Measurements from ENCODE around the gene SYPL1.

DNA sequence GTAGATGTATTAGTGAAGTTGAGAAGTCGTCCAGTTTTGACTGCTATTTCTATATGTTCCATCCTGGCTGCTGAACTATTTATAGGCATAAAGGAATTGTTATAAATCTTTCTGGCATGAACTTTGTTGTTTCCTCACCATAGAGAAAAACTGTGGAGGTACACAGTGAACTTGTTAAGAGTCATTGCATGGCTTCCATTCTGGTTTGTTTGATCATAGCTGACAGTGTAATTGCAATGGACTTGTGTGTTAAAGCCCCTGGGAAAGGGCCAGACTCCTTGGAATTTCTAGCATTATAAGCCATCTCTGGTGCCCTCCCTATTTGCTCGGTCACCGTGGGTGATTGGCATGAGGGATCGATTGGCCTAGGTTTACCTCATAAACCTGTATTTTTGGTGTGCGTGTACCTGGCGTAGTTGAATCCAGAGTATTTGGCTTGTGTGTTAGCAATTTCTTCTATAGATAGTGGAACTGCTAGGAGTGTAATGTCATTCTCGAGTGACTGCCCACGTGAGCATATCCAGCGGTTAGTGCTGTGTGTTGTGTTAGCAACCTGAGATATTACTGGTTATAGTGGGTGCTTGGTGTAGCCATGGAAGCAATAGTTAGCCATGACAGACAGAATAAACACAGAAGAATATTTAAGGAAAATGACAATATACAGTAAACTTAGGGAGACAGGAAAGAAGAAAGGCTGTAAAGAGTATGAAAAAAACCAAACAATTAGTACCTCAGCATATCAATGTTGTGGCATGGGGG lies 5.9 kb upstream of the SYPL1 start:
- no peak for TF ChIP-seq EZH2 (IDR thresholded peaks at IDR 0.05; ENCODE audit: borderline replicate concordance, low read depth, low read length, severe bottlenecking)
- TF ChIP-seq, protein P1, sequence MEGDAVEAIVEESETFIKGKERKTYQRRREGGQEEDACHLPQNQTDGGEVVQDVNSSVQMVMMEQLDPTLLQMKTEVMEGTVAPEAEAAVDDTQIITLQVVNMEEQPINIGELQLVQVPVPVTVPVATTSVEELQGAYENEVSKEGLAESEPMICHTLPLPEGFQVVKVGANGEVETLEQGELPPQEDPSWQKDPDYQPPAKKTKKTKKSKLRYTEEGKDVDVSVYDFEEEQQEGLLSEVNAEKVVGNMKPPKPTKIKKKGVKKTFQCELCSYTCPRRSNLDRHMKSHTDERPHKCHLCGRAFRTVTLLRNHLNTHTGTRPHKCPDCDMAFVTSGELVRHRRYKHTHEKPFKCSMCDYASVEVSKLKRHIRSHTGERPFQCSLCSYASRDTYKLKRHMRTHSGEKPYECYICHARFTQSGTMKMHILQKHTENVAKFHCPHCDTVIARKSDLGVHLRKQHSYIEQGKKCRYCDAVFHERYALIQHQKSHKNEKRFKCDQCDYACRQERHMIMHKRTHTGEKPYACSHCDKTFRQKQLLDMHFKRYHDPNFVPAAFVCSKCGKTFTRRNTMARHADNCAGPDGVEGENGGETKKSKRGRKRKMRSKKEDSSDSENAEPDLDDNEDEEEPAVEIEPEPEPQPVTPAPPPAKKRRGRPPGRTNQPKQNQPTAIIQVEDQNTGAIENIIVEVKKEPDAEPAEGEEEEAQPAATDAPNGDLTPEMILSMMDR (IDR thresholded peaks at IDR 0.05; ENCODE audit: borderline replicate concordance, extremely low read depth, low read length, poor library complexity, severe bottlenecking): no peak
